ENCODE data around the gene ZRANB1.

The ZRANB1 gene

GRCh38 chr10:124939290-124939689 lies 2.6 kb upstream of the ZRANB1 start:
- no peak for TF ChIP-seq CTCF (IDR thresholded peaks at IDR 0.05; ENCODE audit: insufficient read depth, missing control alignments)
- no peak for DNase-seq (ENCODE audit: insufficient read length, low spot score)

GRCh38 chr10:124942317-124943169 lies 620 bp downstream of the ZRANB1 start:
- FAIRE-seq (no peak), DNase-seq (ENCODE audit: insufficient read length, low spot score) (no peak)
- no peak for TF ChIP-seq CTCF (IDR thresholded peaks at IDR 0.05; ENCODE audit: insufficient read depth, missing control alignments)

More at GRCh38 chr10:124939290-124939689, 2.6 kb upstream of the ZRANB1 start:
- FAIRE-seq: no peak

- no peak for TF ChIP-seq CTCF (IDR thresholded peaks at IDR 0.05; ENCODE audit: insufficient read depth, missing control alignments)
- no peak for FAIRE-seq
- DNase-seq (ENCODE audit: insufficient read length, low spot score): no peak
Measured at GRCh38 chr10:124943301-124944092, 1.6 kb downstream of the ZRANB1 start.

GRCh38 chr10:124944982-124945381 lies 3.1 kb downstream of the ZRANB1 start:
- no peak for DNase-seq (ENCODE audit: insufficient read length, low spot score)
- TF ChIP-seq CTCF (IDR thresholded peaks at IDR 0.05; ENCODE audit: insufficient read depth, missing control alignments): no peak
- FAIRE-seq: no peak

- no peak for FAIRE-seq
Measured at GRCh38 chr10:124946945-124947344, 5.0 kb downstream of the ZRANB1 start.

GRCh38 chr10:124949543-124949942 lies 7.6 kb downstream of the ZRANB1 start:
- DNase-seq (ENCODE audit: insufficient read length, low spot score): no peak
- FAIRE-seq: no peak
- no peak for TF ChIP-seq CTCF (IDR thresholded peaks at IDR 0.05; ENCODE audit: insufficient read depth, missing control alignments)

More at GRCh38 chr10:124946945-124947344, 5.0 kb downstream of the ZRANB1 start:
- no peak for DNase-seq (ENCODE audit: insufficient read length, low spot score)
- no peak for TF ChIP-seq CTCF (IDR thresholded peaks at IDR 0.05; ENCODE audit: insufficient read depth, missing control alignments)

Measured in D721Med (cell line).